CD4-positive, alpha-beta T cell treated with Interferon gamma for 1 hour (primary cell): Measurements from ENCODE around the gene PHAF1.

Experiments
- DNase-seq: peaks from one replicate; pipeline ENCODE4 v3.0.0-alpha.2; 2020

PHAF1 gene

DNA sequence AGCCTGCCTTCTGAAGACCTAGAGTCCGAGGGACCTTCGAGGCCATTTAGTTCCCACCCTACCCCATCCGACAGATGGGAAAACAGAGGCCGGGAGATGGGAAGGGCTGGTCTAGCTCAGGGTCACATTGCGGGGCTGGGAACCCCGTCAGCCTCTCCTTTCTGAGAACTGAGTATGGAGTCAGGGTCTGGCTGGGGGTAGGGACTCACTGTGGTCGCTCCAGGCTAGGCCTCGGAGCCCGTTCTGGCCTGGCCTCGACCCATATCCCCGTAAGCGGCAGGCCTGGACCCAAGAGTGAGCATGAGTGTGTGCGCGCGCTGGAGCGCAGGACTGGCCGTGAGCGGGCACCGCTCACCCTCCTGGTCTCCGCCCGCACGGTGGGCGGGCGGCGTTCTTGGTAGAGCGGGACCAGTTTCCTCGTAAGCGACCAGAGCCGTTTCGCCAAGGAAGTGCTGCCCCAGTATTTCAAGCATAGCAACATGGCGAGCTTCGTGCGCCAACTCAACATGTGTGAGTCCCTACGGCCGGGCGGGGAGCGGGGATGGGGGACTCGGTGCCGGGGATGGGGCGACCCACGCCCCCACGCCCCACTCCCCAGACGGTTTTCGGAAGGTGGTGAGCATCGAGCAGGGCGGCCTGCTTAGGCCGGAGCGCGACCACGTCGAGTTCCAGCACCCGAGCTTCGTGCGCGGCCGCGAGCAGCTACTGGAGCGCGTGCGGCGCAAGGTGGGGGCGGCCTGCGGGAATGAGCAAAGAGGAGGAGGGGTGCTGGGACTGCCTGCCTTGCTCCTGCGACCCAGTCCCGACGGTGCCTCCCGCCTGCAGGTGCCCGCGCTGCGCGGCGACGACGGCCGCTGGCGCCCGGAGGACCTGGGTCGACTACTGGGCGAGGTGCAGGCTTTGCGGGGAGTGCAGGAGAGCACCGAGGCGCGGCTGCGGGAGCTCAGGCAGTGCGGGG, 55.7 kb downstream of the PHAF1 start:
- no peak for DNase-seq

- DNase-seq, result no peak
Measured at GRCh38 chr16:67166110-67166547, 56.4 kb downstream of the PHAF1 start.

GRCh38 chr16:67166598-67167168, 56.9 kb downstream of the PHAF1 start:
- DNase-seq, result no peak

GRCh38 chr16:67167588-67167987, 57.8 kb downstream of the PHAF1 start:
- DNase-seq, result no peak

GRCh38 chr16:67169011-67169451, 59.3 kb downstream of the PHAF1 start:
- DNase-seq, result no peak

- DNase-seq, result peak; percentile 32
Measured at GRCh38 chr16:67169642-67170167, 60.0 kb downstream of the PHAF1 start.

DNA sequence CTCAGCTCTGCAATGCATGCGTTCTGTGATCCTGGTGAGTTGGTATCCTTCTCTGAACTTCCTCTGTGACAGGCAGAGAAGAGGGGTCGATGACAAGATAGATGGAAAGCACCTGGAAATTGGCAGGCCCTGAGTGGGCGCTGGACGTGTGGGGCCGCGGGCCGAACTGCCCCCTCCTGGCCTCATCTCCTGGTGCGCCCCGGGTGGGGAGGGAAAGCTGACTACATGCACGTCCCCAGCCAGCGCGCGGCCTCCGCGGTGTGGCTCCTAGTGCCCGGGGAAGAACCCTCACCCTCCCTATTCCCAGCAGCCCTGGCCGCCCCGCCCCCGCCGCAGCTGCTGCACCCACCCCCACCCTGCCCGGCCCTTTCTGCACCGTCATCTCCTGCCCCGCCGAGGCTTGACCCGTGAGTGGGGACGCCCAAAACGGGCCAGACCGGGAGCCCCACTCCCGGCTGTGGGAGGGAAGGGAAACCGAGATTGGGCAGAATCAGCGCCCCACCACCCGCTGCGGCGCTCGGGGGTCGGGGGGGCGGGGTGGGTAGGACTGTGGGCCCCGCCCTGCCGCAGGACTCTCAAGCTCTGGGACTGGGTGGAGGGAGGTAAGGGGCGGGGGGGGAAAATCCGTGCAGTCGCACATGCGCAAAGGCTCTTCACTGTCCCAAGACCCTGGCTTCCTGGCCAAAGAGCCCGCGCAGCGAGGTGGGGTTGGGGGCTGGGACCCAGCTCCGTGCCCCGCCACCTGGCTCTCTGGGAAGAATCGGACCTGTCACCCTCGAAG, 60.6 kb downstream of the PHAF1 start, which contains the start of gene NOL3:
TSS of gene NOL3 (plus strand) at position 371 of the 781 bp plus-strand sequence.
- DNase-seq, result peak; percentile 41

GRCh38 chr16:67170949-67171649, 61.4 kb downstream of the PHAF1 start:
- no peak for DNase-seq

- DNase-seq, result no peak
Measured at GRCh38 chr16:67173323-67173722, 63.6 kb downstream of the PHAF1 start.

- peak; percentile 67 for DNase-seq
Measured at GRCh38 chr16:67173808-67174705, 64.3 kb downstream of the PHAF1 start.

- no peak for DNase-seq
Measured at GRCh38 chr16:67174706-67175231, 65.0 kb downstream of the PHAF1 start.

DNA sequence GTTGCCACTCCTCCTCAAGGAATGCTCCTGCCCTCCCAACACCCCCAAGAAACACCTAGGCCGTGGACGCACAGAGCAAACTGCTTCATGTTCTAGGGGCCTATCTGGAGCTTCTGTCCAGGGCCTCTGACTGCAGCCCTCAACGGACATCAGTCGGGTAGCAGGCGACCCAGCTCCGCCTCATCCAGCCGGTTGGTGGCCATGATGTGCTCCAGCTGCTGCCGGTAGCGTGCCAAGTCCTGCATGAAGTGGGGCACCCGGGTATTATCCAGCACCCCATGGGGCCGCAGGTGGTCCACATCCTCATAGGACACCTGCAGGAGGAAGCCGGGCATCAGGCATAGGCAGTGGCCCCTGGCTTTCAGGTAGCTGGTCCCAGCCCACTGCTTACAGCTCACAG, 66.9 kb downstream of the PHAF1 start:
- DNase-seq, result no peak

DNA sequence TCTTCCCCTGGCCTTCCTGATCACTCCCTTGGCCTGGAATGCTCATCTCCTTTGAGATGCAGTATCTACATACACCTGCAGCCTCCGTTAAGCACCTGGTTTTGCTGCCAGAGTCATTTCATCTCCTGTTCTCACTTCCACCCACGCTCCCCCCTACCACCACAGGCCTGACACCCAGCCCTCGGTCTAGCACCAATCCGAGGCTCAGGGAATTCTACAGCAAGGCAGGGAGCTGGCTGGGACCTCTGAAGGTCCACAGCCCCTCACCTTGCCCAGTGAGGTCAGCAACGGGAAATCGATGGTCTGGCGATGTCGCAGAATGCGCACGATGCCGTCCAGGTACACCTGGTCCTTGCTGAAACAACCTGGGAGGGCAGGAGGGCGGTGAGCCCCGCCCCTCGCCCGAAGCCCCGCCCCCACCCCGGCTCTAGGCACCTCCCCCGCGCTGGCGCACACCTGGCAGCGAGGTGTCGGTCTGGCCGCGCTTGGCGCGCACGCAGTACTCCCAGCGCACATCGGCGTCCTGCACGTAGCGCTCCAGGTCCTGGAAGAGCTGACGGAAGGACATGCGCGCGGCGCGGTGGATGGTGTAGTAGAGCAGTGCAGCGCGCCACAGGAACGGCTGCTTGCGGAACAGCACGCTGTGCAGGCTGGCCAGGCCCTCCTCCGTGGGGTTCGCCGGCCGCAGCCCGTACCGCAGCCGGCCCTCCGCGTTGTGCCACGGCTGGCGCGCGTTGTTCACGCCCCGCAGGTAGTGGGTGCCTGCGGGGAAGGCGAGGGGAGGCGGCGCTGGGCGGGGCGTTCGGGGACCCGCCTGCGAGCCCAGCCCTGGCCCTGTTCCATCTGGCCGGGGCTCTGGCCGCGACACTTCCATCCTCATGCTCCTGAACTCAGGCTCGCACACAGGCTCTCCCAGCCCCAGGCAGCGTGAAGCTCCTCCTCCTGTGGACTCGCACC, 68.3 kb downstream of the PHAF1 start:
- DNase-seq, result peak; percentile 61

GRCh38 chr16:67179421-67180080, 69.8 kb downstream of the PHAF1 start:
- no peak for DNase-seq

- no peak for DNase-seq
Measured at GRCh38 chr16:67180166-67180565, 70.4 kb downstream of the PHAF1 start.

DNA sequence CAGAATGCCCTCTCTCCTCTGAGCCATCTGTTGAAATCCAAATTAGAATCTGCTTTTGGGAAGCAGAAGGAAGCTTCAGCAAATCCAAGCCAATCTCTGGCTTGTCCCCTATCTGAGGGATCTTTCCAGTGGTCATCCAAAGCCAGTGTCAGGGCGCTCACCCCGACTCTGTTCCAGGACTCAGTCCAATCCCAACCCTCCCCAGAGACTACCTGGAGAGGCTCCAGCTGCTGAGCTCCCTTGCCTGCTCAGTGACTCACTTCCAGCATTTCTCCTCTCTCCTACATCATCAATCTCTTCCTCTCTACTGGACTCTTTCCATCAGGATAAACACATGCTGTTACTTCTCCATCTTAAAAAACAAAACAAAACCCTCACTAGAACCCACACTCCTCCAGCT, 71.6 kb downstream of the PHAF1 start:
- no peak for DNase-seq

DNA sequence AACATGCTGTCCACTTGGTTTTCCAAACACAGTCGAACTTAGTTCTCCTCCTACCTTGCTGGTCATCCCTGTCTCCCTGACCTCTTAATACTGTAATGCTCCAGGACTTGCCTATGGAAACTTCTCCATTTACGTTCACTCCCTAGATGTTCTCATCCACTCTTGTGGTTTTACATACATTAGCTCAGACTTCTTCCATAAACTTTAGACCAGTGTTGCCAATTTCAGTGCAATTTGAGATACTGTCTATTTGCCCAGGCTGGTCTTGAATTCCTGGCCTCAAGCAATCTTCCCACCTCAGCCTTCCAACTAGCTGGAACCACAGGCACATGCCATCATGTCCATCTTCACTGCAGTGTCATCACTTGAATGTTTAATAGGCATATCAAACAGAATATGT, 72.5 kb downstream of the PHAF1 start:
- no peak for DNase-seq

DNA sequence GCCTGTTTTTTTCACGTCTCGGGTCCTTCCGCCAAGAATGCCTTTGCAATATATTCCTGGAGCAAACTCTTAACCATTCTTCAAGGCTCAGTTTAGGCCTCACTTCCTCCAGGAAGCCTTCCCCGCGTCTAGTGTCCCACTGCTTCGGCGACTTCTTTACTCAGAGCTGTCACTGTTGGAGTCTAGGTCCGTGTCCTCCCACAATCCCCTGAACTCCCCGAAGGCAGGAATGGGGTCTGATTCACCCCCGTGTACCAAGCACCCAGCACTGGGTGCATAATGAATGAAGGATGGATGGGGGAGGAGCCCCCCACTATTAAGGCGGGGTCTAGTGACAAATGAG, 73.5 kb downstream of the PHAF1 start:
- DNase-seq, result no peak
